Measurements from ENCODE around the gene RETREG1.

Gene RETREG1

DNA sequence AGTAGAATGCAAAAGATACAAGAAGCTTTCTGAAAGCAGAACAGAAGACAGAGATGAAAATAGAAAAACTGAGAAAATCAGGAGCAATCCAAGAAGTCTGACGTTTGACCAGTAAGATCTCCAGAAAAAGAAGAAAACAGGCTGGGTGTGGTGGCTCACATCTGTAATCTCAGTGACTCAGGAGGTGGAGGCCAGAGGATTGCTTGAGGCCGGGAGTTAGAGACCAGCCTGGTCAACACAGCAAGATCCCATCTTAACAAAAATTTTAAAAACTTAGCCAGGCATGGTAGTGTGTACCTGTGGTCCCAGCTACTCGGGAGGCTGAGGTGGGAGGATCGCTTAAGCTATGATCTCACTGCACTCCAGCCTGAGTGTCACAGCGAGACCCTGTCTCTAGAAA, 15.9 kb downstream of the RETREG1 start:
- Mint-ChIP-seq H3K4me1 (ENCODE audit: low read depth) (peaks cover 86% of the 10 kb centered on the region), H3K9me3 (ENCODE audit: low read depth) (no peaks in the 10 kb centered on the region), H3K27me3 (no peaks in the 10 kb centered on the region), H3K4me3 (peak overlapping the region; percentile 44), H3K36me3 (peaks cover 21% of the 10 kb centered on the region), H3K27ac (peak overlapping the region; percentile 80)

DNA sequence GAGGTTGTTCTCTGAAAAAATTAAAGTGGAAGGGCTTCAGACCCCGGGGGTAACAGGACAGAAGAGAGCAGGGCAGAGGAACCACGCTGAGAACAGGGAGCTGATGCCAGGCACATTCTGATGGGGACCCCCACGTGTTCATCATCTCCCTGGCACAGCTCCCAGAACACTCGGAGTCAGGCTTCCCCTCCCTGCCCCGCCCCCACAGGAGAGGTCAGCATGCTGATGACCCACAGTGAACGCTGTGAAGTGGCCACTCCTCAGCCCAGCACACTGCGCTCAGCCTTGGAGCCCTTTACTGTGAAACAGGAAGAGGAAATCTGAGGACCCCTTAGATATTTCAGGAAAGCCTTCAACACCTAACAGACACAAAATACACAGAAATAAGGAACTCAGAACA, 16.4 kb downstream of the RETREG1 start:
- Mint-ChIP-seq H3K4me1 (ENCODE audit: low read depth) (peaks cover 88% of the 10 kb centered on the region), H3K27me3 (no peaks in the 10 kb centered on the region), H3K36me3 (peaks cover 18% of the 10 kb centered on the region)

DNA sequence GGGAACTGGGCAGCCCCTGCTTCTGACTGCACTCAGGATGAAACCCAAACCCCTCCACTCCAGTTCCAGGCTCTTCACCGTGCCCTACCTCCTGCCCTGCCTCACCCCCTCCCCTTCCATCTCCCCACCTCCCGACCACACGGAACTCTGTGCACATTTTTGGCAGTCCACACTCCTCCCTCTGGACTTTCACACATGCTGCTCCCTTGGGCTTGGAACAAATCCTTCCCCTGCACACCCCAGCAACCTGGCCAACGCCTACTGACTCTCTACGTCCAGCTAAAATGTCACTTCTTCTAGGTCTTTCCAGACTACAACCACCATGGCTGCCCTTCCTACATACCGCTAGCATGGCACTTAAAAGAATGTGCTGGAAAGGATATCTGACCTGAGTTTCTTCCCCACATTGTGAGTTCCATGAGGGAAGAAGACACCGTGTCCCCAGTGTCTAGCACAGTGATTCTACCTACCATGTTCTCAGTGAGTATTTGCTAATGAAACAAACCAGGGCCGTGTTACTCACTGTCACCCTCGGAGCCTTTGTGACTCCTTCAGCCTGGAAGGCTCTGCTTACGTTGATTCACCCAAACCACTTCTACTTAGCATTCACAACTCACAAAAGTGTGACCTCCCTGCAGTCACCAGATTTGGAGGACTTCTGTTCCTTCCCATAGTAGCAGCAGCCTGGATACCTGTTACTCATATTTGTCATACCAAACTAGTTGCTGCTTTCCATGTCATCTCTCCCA, 18.7 kb downstream of the RETREG1 start:
- Mint-ChIP-seq H3K27ac (peak overlapping the region; percentile 64), H3K4me1 (ENCODE audit: low read depth) (peaks cover 86% of the 10 kb centered on the region), H3K27me3 (no peaks in the 10 kb centered on the region), H3K9me3 (ENCODE audit: low read depth) (no peaks in the 10 kb centered on the region), H3K36me3 (peaks cover 21% of the 10 kb centered on the region), H3K4me3 (no peak overlapping the region)

More for the DNA sequence above, 16.4 kb downstream of the RETREG1 start:
- peak overlapping the region; percentile 80 for H3K27ac Mint-ChIP-seq
- H3K4me3 Mint-ChIP-seq, result peak overlapping the region; percentile 44
- H3K9me3 Mint-ChIP-seq (ENCODE audit: low read depth), result no peaks in the 10 kb centered on the region

DNA sequence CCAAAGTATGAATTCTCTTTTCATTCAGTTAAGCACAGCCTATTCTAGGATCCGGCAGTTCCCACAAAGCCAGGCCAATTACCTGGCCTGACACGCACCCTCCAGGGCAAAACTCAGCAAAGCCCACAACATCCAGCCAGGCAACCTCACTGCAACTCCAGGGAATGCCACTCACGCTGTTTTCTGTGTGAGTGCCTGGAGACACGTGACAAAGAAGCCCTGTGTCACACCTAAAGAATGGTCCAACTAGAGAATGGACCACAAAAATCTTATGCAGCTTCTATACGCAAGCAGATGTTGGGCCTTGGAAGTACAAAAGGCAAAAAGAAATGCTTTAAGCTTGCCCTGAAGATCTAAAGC, 20.2 kb downstream of the RETREG1 start:
- Mint-ChIP-seq H3K4me1 (ENCODE audit: low read depth) (peaks cover 87% of the 10 kb centered on the region), H3K36me3 (peaks cover 21% of the 10 kb centered on the region), H3K27ac (peak overlapping the region; percentile 46), H3K9me3 (ENCODE audit: low read depth) (no peaks in the 10 kb centered on the region), H3K4me3 (no peak overlapping the region), H3K27me3 (no peaks in the 10 kb centered on the region)

DNA sequence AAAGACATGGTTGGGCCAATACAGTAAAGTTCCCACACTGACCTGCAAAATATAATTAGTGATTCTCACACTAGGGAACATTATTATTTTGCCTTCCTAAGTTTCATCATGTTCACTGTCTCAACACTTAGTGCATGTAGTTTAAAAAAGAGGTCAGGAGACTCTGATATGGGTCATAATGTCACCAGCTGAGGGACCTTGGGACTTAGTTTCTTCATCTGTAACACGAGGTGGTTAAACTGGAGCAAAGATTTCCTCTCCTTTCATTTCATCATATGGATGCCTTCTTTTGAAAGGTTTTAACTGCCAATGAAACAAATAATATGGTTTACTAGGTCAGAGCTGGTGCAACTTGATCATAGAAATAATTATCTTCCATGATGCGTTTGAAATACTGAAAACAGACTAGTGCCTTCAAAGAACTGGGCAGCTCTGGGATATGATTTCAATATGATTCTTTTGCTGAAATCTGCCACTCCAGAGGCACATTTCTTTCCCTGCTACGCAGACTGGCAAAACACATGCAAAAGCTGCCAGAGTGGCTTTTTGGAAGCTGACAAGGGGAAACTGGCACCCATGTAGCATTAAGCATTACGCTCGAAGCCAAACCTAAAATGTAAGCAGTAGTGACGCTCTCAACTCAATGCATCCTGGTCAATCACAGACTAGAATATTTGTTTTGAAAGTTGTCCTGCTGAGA, 20.8 kb downstream of the RETREG1 start:
- Mint-ChIP-seq H3K27me3 (no peaks in the 10 kb centered on the region), H3K4me3 (no peak overlapping the region), H3K36me3 (peaks cover 21% of the 10 kb centered on the region), H3K27ac (peak overlapping the region; percentile 46), H3K4me1 (ENCODE audit: low read depth) (peaks cover 90% of the 10 kb centered on the region), H3K9me3 (ENCODE audit: low read depth) (no peaks in the 10 kb centered on the region)

DNA sequence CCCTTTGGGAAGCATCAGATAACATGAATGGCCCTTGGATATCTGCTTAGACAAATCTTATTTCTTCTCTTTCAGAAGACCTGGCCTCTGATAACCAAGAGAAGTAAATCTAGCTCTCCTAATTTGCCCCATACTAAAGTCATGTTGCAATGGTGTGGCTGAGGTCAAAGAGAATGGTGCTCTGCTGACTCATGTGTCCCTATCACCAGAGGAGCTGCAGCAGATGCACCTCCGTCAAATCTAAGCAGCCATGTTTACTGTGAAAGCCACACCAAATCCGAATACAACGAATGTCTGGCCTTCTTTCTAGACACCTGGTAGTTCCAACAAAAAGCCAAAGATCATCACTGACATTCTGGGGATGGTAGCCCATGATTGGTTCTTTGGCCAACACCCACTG, 23.2 kb downstream of the RETREG1 start:
- H3K36me3 Mint-ChIP-seq, result peaks cover 26% of the 10 kb centered on the region
- no peak overlapping the region for H3K4me3 Mint-ChIP-seq
- H3K4me1 Mint-ChIP-seq (ENCODE audit: low read depth), result peaks cover 87% of the 10 kb centered on the region
- no peaks in the 10 kb centered on the region for H3K9me3 Mint-ChIP-seq (ENCODE audit: low read depth)
- H3K27me3 Mint-ChIP-seq, result no peaks in the 10 kb centered on the region
- peak overlapping the region; percentile 50 for H3K27ac Mint-ChIP-seq

DNA sequence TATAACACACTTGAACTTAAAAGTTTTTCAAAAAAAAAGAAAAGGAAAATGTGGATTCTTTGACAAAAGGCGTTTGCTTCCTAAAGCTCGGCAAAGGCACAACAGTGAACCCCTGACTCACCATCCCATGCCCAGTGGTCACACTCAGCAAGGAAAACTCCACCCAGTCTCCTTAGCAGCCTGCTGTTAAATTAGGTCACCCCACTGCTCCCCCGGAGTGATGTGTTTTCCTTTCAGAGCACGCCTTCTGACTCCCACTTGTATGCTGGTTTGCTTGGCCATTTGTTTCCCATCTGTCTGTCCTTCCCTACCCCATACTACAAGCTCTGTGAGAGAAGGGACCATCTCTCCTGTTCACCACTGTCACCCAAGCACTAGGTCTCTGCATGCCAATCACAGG, 23.8 kb downstream of the RETREG1 start:
- no peaks in the 10 kb centered on the region for H3K27me3 Mint-ChIP-seq
- no peak overlapping the region for H3K4me3 Mint-ChIP-seq
- H3K27ac Mint-ChIP-seq, result peak overlapping the region; percentile 79
- no peaks in the 10 kb centered on the region for H3K9me3 Mint-ChIP-seq (ENCODE audit: low read depth)
- peaks cover 20% of the 10 kb centered on the region for H3K36me3 Mint-ChIP-seq
- H3K4me1 Mint-ChIP-seq (ENCODE audit: low read depth), result peaks cover 86% of the 10 kb centered on the region

DNA sequence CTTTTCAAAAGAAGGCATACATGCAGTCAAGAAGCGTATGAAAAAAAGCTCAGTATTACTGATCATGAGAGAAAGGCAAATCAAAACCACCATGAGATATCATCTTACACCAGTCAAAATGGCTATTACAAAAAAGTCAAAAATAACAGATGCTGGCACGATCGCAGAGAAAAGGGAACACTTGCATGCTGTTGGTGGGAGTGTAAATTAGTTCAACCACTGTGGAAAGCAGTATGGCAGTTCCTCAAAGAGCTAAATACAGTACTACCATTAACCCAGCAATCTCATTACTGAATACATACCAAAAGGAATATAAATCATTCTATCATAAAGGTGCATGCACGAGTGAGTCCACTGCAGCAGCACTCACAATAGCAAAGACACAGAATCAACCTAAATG, 24.5 kb downstream of the RETREG1 start:
- peak overlapping the region; percentile 51 for H3K4me3 Mint-ChIP-seq
- peaks cover 26% of the 10 kb centered on the region for H3K36me3 Mint-ChIP-seq

DNA sequence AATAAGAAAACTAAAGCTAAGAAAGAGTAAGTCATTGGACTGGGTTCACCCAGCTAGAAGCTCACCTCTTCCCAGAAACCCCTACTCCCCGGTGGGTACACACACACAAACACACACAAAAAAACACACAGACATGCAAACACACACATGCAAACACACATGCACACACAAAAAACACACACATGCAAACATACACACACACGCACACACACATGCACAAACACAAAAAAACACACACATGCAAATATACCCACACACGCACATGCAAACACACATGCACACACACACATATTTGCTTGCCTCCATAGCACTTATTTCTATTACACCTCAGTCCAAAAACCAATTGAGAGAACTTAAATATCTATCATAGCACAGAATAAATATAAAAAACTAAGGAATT, 26.1 kb downstream of the RETREG1 start:
- H3K27ac Mint-ChIP-seq, result peak overlapping the region; percentile 64
- H3K4me3 Mint-ChIP-seq, result no peak overlapping the region
- no peaks in the 10 kb centered on the region for H3K27me3 Mint-ChIP-seq
- peaks cover 77% of the 10 kb centered on the region for H3K4me1 Mint-ChIP-seq (ENCODE audit: low read depth)
- peaks cover 3% of the 10 kb centered on the region for H3K9me3 Mint-ChIP-seq (ENCODE audit: low read depth)
- peaks cover 35% of the 10 kb centered on the region for H3K36me3 Mint-ChIP-seq

More for the DNA sequence above, 24.5 kb downstream of the RETREG1 start:
- H3K4me1 Mint-ChIP-seq (ENCODE audit: low read depth), result peaks cover 82% of the 10 kb centered on the region
- H3K9me3 Mint-ChIP-seq (ENCODE audit: low read depth), result no peaks in the 10 kb centered on the region
- no peaks in the 10 kb centered on the region for H3K27me3 Mint-ChIP-seq
- peak overlapping the region; percentile 79 for H3K27ac Mint-ChIP-seq

DNA sequence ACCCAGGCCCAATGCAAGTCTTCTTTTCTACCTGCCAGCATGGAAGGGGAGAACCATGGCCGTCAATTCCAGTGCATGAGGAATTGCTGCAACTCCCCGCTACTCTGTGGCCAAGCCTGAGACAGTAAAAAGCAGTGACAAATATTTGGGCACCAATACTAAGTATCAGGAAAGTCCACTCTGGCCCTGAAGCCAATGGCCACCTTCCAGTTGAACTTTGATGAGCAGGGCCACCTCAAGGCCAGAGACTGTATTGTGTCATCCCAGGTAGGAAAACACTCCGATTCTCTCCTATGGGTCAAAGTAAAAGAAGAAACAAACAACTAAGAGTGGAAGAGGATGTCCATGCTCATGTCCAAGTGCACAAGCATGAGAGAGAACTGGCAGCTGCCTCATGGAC, 27.1 kb downstream of the RETREG1 start:
- H3K9me3 Mint-ChIP-seq (ENCODE audit: low read depth), result peaks cover 3% of the 10 kb centered on the region
- H3K4me3 Mint-ChIP-seq, result no peak overlapping the region
- no peaks in the 10 kb centered on the region for H3K27me3 Mint-ChIP-seq
- H3K27ac Mint-ChIP-seq, result no peak overlapping the region
- H3K4me1 Mint-ChIP-seq (ENCODE audit: low read depth), result peaks cover 77% of the 10 kb centered on the region
- H3K36me3 Mint-ChIP-seq, result peaks cover 32% of the 10 kb centered on the region

DNA sequence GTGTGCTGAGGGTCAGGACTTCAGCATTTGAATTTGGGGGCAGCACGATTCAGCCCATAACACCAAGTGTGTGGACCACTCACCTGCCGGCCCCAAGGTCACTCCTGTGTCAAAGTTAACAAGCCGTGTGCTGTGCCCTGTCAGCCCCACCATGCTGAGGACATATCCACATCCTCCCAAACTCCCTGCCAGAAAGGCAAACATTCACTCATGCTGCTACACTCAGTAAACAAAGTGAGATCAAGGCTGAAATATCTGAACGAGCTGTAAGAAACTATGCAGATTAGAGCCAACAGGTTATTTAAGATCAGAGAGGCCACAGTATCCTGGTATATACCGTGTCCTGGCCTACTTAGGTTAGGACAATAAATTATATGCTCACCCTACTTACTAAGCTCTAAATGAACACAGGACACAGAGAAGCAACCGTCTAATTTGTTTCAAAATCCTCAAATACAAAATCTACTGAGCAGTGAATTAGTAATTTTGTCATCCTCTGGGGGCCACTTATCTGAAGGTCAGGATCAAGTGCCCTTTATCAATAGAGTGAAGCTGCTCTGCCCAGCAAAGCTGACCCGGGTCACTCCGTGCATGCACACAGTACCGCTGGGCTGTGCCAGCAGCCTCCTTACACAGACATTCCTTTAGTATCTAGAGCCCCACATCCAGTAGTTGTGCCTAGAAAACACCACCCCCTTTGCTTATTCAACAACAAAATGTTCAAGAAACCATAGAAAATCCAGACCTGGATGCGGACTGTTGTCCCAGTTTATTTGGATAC, 28.2 kb downstream of the RETREG1 start:
- Mint-ChIP-seq H3K4me1 (ENCODE audit: low read depth) (peaks cover 76% of the 10 kb centered on the region), H3K27ac (peak overlapping the region; percentile 59), H3K36me3 (peaks cover 32% of the 10 kb centered on the region), H3K27me3 (no peaks in the 10 kb centered on the region), H3K4me3 (no peak overlapping the region), H3K9me3 (ENCODE audit: low read depth) (peaks cover 3% of the 10 kb centered on the region)

DNA sequence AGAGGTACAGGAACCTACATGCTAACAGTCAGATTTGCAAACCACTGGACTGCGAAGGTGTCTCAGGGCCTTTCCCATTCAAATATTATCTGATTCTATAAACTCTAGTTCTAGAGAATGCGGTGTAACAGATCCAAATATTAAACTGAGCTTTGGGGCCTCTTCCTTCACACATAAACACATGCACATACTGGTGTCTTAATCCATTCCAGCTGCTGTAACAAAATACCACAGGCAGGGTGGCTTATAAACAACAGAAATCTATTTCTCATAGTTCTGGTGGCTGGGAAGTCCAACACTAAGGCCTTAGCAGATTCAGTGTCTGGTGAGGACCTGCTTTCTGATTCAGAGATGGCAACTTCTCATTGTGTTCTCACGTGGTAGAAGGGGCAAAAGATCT, 30.2 kb downstream of the RETREG1 start:
- Mint-ChIP-seq H3K4me3 (no peak overlapping the region), H3K9me3 (ENCODE audit: low read depth) (peaks cover 3% of the 10 kb centered on the region), H3K4me1 (ENCODE audit: low read depth) (peaks cover 65% of the 10 kb centered on the region), H3K36me3 (peaks cover 28% of the 10 kb centered on the region), H3K27ac (no peak overlapping the region), H3K27me3 (no peaks in the 10 kb centered on the region)

DNA sequence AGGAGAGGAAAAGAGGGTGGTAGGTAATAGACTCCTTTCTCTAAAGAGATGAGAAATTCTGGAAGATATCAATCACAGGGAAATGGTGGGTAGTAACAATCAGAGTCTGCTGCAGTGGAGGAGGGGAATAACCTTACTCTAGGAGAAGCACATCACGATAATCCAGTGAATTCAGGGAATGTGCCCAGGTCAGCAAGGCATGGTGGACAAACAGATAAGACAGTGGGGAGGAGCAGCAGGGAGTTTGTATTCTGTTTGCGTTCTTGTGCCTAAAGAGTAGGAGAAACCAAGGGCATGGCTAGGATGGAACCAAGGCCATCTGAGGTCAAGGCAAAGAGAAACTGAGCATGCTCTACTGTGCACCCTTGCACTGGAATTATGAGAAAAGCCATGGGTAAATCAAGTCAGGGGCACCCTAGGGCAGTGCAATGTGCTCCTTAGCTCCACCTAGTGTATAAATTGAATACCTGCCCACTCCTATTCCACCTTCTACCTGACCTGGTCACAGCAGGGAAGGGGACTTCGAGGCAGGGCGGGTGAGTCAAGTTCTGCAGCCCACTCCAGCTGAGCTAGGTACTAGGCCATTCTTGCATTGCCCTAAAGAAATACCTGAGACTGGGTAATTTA, 31.6 kb downstream of the RETREG1 start:
- Mint-ChIP-seq H3K27me3 (no peaks in the 10 kb centered on the region), H3K4me1 (ENCODE audit: low read depth) (peaks cover 66% of the 10 kb centered on the region), H3K36me3 (peaks cover 24% of the 10 kb centered on the region), H3K4me3 (no peak overlapping the region), H3K27ac (no peak overlapping the region), H3K9me3 (ENCODE audit: low read depth) (peaks cover 3% of the 10 kb centered on the region)

DNA sequence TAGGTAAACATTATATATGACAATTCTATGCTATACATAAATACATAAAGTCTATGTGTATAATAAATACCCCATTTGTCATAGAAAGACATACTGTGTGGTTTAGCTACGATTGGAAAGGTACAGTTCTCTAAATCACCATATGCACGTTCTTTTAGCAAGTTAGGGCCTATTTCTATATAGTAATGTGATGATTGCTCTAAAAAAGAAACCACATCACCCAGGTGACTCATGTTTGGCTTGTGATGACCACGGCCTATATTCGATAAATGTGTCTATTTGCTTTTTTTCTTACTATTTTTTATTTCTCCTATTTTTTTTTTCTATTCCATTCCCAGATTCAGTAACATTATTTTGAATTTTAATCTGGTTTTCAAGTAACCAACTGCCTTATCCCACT, 34.7 kb downstream of the RETREG1 start:
- Mint-ChIP-seq H3K4me1 (ENCODE audit: low read depth) (peaks cover 65% of the 10 kb centered on the region), H3K27me3 (no peaks in the 10 kb centered on the region), H3K4me3 (no peak overlapping the region), H3K9me3 (ENCODE audit: low read depth) (peaks cover 3% of the 10 kb centered on the region), H3K27ac (no peak overlapping the region), H3K36me3 (peaks cover 14% of the 10 kb centered on the region)

DNA sequence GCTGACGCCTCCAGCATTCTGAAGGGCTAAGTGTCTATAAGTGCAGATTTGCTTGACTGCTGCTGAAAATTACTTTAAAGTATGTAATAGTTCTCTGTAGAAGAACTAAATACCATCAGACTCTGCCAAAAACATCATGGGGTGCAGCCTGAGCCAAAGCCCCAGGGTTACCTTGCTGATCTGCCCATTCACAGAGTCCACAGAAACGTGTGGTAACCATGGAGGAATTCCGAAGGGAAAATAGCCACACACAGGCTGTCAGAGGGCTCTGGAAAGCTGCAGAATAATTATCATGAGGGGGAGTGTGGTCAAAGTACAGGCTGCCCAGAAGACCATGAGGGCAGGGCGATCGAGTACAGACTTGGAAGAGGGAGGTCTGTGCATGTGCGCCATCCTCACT, 36.4 kb downstream of the RETREG1 start:
- peaks cover 56% of the 10 kb centered on the region for H3K4me1 Mint-ChIP-seq (ENCODE audit: low read depth)
- peak overlapping the region; percentile 34 for H3K27ac Mint-ChIP-seq
- no peak overlapping the region for H3K4me3 Mint-ChIP-seq
- no peaks in the 10 kb centered on the region for H3K27me3 Mint-ChIP-seq
- peaks cover 7% of the 10 kb centered on the region for H3K36me3 Mint-ChIP-seq
- H3K9me3 Mint-ChIP-seq (ENCODE audit: low read depth), result no peaks in the 10 kb centered on the region

All from activated naive CD8-positive, alpha-beta T cell (primary cell).